Stimulated activated CD4-positive, alpha-beta T cell treated with anti-CD3 and anti-CD28 coated beads, Interleukin-12 subunit alpha, Interleukin-12 subunit beta, amount 100 ng/mL, for 48 hours (primary cell): ENCODE data around the gene ITCH.
"Not testable (repeated sequence)": the region's sequence is repeated elsewhere in the genome, so short reads cannot be mapped to it uniquely, and the experiment has no call there.

Experiments
- DNase-seq, 3 donors: peaks; one replicate each; pipeline ENCODE4 v3.0.0-alpha.2; 2020; ENCODE audit warnings: low read depth in 2 of 3, low spot score in 1 of 3

The ITCH gene

DNA sequence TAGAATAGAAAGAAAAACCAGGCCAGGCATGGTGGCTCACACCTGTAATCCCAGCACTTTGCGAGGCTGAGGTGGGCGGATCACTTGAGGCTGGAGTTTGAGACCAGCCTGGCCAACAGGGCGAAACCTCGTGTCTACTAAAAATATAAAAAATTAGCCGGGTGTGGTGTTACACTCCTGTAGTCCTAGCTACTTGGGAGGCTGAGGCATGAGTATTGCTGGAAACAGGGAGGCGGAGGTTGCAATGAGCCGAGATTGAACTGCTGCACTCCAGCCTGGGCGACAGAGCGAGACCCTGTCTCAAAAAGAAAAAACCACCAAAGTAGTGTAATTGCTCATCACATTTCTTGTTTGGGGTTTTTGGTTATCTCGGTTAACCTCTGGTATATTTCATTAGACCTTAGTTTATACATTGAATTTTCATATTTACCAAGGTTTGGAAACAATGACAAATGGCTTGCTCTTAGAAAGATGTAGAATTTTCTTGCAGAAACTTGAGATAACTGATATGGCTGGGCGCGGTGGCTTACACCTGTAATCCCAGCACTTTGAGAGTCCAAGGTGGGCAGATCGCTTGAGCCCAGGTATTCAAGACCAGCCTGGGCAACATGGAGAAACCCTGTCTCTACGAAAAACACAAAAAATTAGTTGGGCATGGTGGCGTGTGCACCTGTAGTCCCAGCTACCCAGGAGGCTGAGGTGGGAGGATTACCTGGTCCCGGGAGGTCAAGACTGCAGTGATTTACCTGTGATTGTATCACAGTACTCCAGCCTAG lies 14.2 kb downstream of the ITCH start:
- no peak for DNase-seq

DNA sequence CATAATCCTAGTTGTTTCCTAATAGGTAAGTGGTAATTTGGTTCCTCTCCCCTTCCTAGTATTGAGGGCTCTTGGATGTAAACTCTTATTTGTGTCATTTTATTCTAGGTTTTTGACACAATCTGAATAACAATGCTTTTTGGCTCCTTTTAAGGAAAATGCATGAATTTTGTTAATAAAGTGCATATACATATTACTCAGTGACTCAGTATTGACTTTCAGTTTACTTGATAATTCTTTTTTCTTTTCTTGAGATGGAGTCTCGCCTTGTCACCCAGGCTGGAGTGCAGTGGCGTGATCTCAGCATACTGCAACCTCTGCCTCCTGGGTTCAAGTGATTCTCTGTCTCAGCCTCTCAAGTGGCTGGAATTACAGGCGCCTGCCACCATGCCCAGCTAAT lies 19.1 kb downstream of the ITCH start:
- DNase-seq, result no peak

DNA sequence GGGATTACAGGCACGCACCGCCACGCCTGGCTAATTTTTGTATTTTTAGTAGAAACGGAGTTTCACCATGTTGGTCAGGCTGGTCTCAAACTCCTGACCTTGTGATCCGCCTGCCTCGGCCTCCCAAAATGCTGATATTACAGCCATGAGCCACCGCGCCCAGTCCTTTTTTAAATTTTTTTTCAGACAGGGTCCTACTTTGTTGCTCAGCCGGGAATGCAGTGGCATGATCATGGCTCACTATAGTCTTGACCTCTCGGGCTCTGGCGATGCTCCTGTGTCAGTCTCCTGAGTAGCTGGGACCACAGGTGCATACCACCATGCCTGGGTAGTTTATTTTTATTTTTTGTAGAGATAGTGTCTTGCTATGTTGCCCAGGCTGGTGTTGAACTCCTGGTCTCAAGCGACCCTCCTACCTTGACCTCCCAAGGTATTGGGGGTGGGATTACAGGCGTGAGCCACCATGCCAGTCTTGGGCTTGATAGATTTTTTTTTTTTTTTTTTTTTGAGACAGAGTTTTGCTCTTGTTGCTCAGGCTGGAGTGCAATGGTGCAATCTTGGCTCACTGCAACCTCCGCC lies 19.9 kb downstream of the ITCH start:
- DNase-seq, result not testable (repeated sequence)

DNA sequence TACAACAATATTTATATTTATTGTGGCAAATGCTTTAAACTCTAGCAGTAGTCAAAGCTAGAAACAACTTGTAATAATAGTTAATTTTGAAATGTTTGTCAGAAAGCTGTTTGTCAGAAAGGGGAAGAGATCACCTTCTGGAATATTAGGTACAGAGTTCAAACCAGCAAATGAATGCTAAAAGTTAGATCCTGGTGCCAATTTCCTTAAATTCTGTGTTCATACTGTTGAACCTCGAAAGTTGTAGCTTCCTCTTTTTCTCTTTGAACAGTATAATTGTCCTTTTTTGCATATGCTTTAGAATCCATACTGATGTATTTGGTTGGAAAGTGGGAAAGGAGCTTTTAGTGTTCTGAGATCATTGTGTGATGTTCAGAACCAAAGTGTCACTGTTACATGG lies 22.4 kb downstream of the ITCH start:
- no peak for DNase-seq

DNA sequence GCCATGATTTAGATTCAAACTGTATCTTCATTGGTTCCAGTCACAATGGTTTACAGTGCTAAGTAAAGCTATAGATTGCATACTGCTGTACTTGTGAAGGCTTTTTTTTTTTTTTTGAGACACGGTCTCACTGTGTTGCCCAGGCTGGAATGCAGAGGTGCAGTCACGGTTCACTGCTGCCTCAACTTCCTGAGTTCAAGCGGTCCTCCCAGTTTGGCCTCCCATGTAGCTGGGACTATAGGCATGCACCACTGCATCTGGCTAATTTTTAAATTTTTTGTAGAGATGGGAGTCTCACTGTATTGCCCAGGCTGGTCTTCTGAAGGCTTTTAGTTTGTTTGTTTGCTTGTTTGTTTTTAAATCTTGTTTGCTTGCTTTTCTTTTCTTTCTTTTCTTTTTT lies 24.9 kb downstream of the ITCH start:
- DNase-seq, result no peak

DNA sequence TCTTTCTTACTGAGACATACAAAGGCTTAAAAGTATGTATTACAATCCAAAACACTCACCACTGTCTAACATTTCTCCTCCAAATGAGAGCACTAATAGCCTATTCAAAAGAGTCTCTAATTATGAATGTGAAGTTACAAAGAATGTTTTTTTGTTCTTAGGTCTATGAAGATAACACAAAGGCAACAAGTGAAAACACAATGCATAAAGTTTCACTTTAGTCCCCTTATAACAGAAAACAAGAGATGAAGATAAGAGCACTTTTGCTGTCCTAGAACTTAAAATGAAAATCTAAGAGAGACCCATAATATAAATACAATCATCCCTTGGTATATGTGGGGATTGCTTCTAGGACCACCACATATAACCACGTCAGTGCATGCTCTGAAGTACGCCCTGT lies 25.6 kb downstream of the ITCH start:
- no peak for DNase-seq

DNA sequence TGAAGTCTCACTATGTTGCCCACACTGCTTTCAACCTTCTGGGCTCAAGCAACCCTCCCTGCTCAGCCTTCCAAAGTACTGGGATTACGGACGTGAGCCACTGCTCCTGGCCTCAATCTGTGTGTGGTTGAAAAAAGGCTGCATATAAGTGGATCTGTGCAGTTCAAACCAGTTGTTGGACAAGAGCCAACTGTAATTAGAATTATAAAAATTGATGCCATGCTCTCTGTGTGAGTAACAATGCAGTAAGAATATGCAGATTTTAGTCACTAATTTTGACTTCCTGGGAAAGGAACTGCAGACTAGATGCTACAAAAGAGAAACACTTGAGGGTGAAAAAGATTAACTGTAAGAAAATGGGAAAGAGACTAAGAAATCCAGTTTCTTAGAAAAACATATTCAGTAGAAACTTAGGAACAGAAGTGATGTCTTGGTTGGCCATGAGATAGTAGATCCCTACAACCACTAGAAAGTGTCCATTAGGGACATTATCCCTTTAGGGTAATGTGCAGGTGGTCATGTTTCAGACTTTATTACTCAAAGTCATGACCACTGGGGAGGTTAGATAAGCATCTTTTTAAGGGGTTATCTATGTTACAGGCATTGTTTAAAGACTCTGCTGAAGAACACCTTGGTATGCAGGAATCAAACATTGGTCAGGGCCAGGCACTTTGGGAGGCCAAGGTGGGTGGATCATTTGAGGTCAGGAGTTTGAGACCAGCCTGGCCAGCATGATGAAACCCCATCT lies 26.3 kb downstream of the ITCH start:
- no peak for DNase-seq

DNA sequence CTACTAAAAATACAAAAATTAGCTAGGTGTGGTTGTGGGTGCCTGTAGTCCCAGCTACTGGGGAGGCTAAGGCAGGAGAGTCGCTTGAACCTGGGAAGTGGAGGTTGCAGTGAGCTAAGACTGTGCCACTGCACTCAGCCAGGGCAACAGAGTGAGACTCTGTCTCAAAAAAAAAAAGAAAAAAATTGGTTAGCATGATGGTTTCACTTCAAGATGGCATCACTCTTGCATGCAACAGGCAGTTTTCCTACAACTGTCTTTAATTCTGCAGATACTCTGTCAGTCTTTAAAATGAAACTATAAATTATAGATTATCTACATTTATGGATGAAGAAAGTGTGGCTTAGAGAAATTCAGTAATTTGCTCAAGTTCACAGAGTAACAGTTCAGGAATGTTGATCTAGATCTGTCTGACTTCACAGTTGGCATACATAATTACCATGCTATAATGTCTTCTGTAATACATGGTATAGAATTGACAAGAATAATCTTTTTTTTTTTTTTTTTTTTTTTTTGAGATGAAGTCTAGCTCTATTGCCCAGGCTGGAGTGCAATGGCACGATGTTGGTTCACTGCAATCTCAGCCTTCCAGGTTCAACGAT lies 27.0 kb downstream of the ITCH start:
- DNase-seq, result no peak

DNA sequence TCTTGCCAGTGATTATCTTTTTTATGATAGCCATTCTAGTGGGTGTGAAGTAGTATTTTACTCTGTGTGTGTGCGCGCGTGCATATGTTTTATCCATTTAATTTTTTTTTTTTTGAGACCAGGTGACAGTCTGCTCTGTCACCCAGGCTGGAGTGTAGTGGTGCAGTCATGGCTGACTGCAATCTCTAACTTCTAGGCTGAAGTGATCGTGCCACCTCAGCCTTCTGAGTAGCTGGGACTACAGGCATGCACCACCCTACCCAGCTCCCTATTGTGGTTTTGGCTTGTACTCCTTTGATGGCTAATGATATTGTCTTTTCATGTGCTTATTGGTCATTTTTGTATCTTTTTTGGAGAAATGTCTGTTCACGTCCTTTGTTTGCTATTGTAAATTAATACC lies 33.3 kb downstream of the ITCH start:
- no peak for DNase-seq

DNA sequence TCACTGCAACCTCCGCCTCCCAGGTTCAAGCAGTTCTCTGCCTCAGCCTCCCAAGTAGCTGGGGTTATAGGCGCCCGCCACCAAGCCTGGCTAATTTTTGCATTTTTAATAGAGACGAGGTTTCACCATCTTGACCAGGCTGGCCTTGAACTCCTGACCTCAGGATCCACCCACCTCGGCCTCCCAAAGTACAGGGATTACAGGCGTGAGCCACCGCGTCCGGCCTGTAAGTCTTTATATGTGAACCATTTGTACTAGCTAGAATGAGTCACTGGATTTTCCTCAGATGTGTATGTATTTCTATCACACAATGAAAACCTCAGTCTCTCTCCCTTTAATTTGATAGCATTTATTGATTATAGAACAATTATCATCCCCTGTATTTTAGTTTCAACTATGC lies 34.0 kb downstream of the ITCH start:
- DNase-seq, result no peak

DNA sequence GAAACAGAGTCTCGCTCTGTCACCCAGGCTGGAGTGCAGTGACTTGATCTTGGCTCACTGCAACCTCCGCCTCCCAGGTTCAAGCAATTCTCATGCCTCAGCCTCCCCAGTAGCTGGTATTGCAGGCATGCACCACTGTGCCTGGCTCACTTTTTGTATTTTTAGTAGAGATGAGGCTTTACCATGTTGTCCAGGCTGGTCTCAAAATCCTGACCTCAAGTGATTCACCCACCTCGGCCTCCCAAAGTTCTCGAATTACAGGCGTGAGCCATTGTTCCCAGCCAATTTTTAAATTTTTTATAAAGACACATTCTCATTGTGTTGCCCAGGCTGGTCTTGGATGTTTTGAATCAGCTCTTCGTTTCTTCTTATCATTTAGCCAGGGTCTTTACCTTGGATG lies 37.7 kb downstream of the ITCH start:
- DNase-seq, result not testable (repeated sequence)

DNA sequence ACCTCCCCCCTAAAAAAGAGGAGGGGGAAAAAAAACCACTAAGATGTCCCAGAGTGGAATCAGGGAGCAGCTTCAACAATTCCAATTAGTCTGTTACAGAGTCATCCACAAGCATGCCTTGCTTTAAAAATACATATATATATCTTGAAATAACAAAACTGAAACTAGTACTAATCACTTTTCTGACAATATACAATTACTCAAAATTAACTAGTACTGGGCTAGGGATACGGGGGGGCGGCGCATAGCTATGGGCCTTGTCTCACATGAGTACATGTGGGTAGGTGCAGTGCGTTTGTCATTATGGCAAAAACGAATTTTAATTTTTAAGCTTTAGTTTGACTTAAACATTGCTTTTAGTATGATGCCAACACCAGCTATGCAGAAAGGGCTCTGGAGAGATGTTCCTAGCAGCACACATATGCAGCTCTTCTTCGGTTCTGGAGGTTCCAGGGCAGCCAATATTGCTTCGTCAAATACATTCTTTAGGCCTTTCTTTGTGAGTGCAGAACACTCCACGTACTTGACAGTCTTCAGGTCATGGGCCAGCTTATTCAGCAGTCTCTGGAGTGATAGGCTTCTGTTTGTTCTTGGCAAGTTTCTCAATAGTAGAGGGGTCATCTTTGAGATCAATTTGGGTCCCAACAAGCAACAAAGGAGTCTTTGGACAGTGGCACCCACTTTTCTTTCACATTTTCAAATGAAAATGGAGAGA lies 38.8 kb downstream of the ITCH start:
- no peak for DNase-seq

DNA sequence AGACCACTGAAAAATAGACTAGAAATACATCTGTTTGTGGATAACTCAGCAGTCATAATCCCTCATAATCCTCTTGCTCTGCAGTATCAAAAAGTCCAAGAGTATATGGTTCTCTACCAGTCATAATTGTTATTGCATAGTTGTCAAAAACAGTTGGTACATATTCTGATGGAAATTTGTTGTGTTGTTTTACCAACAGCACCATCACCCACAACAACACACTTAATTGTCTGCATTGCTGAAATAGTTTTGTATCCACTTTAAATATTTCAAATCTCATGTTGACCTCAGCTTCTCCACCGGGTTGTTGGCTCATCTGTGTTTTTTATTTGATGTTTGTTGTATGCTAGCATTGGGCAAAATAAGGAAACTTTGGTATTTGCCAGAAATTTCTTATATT lies 39.4 kb downstream of the ITCH start:
- DNase-seq, result no peak

DNA sequence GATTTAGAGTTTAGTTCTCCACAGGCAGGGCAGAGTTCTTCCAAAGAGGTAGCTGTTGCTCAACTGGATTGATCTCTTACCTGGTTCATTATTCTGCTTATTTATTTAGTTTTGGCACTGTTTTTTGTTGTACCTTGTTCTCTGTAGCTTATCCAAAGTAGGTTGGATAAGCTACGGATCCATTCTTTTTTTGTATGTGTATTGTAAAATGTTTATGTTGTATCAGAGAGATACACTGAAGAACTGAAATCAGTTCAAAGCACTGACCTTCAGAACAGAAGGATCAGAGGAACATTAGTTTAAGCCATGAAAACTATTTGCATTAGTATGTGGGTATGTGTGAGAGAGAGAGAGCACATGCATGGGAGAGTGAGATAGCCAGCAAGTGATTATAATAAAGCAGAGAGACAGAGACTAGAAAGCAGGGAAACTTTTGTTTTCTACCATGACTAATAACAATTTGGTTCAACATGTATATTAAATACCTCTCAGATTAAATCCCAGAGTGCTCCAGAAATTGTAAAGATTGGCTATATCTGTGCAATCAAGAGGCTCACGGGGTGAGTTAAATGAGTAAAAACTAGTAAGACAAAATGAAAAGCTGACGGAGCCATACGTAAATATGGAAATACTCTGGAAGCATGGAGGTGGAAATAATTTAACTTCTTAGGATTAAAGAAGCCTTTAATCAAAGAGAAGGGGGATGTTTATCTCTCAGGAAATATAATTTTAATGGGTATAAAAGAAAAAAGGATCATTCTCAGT lies 40.2 kb downstream of the ITCH start:
- no peak for DNase-seq

DNA sequence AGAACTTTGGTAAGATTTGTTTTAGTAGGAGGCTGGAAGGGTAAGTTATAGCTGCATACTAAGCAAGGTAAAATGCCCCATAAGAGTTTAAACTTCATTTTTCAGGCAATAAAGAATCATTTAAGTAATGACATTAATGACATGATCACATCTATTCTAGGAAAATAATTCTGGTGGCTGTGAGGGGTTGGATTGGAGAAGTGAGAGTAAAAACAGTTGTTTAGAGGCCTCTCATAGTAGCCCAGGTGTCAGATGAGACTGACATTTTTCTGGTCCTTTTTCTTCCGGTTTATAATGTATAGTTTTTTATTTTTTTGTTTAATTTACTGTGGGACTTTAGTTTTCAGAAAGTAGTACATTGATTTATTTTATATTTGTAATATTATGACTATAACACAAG lies 40.8 kb downstream of the ITCH start:
- no peak for DNase-seq

DNA sequence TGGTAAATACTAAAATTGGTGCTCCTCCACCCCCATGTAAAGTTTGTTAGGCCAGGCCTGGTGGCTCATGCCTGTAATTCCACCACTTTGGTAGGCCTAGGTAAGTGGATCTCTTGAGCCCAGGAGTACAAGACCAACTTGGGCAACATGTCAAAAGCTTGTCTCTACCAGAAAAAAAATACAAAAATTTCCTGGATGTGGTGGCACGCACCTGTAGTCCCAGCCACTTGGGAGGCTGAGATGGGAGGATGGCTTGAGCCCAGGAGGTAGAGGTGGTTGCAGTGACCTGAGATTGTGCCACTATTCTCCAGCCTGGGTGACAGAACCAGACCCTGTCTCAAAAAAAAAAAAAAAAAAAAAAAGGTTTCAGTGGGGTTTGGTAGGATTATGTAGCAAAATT lies 41.7 kb downstream of the ITCH start:
- DNase-seq, result no peak

DNA sequence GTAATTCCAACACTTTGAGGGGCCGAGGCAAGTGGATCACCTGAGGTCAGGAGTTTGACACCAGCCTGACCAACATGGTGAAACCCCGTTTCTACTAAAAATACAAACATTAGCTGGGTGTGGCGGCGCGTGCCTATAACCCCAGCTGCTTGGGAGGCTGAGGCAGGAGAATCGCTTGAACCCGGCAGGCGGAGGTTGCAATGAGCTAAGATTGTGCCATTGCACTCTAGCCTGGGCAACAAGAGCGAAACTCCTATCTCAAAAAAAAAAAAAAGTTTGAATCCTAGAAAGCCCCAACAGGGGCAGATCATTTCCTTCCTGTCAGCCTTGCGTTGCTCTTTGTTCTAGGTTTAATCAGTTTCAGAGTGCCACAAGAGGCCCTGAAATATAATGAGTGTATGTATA lies 42.2 kb downstream of the ITCH start:
- DNase-seq, result not testable (repeated sequence)

DNA sequence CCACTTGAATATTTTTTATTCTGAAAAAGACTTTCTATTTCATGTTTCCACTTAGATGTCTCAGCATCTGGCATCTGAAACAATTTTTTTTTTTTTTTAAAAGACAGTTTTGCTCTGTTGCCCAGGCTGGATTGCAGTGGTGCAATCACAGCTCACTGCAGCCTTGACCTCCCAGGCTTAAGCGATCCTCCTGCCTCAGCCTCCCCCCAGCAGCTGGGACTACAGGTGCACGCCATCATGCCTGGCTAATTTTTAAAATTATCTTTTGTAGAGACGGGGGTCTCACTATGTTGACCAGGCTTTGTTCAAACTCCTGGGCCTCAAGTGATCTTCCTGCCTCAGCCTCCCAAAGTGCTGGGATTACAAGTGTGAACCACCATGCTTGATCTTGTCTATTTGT lies 42.9 kb downstream of the ITCH start:
- not testable (repeated sequence) for DNase-seq

DNA sequence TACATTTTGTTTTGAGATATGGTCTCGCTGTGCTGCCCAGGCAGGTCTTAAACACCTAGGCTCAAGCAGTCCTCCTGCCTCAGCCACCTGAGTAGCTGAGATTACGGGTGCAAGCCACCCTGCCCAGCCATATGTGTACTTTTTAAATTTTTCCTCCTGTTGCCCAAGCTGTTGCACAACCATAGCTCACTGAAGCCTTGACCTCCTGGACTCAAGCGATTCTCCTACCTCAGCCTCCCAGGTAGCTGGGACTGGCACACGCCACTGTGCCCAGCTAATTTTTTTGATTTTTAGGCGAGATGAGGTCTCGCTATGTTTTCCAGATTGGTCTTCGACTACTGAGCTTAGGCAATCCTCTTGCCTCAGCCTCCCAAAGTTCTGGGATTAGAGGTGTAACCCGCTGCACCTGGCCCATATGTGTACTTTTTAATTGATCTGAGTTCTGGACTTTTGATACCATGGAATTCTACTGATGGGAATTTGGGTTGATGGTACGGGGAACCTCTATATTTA lies 44.9 kb downstream of the ITCH start:
- DNase-seq, result no peak

DNA sequence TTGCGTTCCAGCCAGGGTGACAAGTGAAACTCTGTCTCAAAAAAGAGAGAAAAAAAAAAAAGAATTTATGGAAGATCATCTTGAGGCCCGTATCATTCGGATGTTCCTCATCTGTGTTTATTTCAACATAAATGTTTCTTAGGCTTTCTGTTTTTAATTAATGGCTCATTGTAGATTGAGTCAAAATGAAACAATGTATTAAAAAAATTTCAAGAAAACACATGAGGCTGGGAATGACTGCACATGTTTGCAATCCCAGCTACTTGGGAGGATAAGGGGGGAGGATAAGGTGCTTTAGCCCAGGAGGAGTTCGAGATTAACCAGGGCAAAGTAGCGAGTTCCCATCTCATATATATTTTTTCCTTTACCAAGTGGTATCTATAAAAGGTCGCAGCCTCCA lies 47.3 kb downstream of the ITCH start:
- DNase-seq, result no peak
